Natural killer cell (primary cell): ENCODE results near the gene ANKRD10. TPM values are rescaled to one million over a fixed set of nuclear protein-coding genes. Genes with fewer than 3 reads are reported as not detected.

Source experiments
- ATAC-seq, 3 donors: fragments of 150-1000 bp in 2 of 3; fragments of 200-7000 bp in 1 of 3; cut with Tn5 transposase; 1 replicate in 1 of 3; 2 replicates in 2 of 3; pipeline ENCODE4 v1.10.0; 2021; ENCODE audit warnings: mild to moderate bottlenecking in 2 of 3, moderate library complexity in 2 of 3
- DNase-seq, 2 donors: peaks; one replicate each; pipeline versions ENCODE4 v3.0.0 to v3.0.0-alpha.2; 2013 to 2021; ENCODE audit warnings: mixed read lengths in 1 of 2
- H3K27ac ChIP-seq: one replicate; pipeline ENCODE4 v1.5.1; 2013; ENCODE audit warnings: mild to moderate bottlenecking, low read length
- H3K27me3 ChIP-seq: one replicate; pipeline ENCODE4 v1.6.1; 2013; ENCODE audit warnings: low read length; ENCODE audit not compliant: control insufficient read depth, insufficient read depth
- H3K36me3 ChIP-seq: one replicate; pipeline ENCODE4 v1.6.1; 2013; ENCODE audit warnings: low read length; ENCODE audit not compliant: control insufficient read depth, insufficient read depth
- H3K4me1 ChIP-seq: one replicate; pipeline ENCODE4 v1.6.1; 2013; ENCODE audit warnings: low read length; ENCODE audit not compliant: control insufficient read depth, insufficient read depth
- H3K4me3 ChIP-seq: one replicate; pipeline ENCODE4 v1.5.1; 2013; ENCODE audit warnings: low read length
- H3K9me3 ChIP-seq: one replicate; pipeline ENCODE4 v1.6.1; 2013; ENCODE audit warnings: low read length; ENCODE audit not compliant: control insufficient read depth, insufficient read depth
- H3K27ac Mint-ChIP-seq, 2 donors: one replicate each; pipeline ENCODE4 v1.8.0; 2022; ENCODE audit warnings: mild to moderate bottlenecking in 2 of 2, mixed read lengths in 2 of 2, moderate library complexity in 1 of 2
- H3K27me3 Mint-ChIP-seq, 2 donors: one replicate each; pipeline ENCODE4 v1.8.0; 2022; ENCODE audit warnings: low read depth in 2 of 2, mixed read lengths in 2 of 2
- H3K36me3 Mint-ChIP-seq: one replicate; pipeline ENCODE4 v1.8.0; 2022; ENCODE audit warnings: mixed read lengths
- H3K4me1 Mint-ChIP-seq, 2 donors: one replicate each; pipeline ENCODE4 v1.8.0; 2022; ENCODE audit warnings: mixed read lengths in 2 of 2
- H3K4me3 Mint-ChIP-seq: one replicate; pipeline ENCODE4 v1.8.0; 2022; ENCODE audit warnings: mild to moderate bottlenecking, moderate library complexity, mixed read lengths
- H3K9me3 Mint-ChIP-seq, 2 donors: one replicate each; pipeline ENCODE4 v1.8.0; 2022; ENCODE audit warnings: mixed read lengths in 2 of 2
- WGBS: methylation state at CpG from one replicate; pipeline ENCODE4 v1.1.7; 2013; ENCODE audit warnings: missing lambda C conversion rate; ENCODE audit not compliant: insufficient coverage; 5-methylcytosine and 5-hydroxymethylcytosine counted together
- intact Hi-C: fragments of 100-400 bp; cut with micrococcal nuclease; formaldehyde crosslinking; loops from one replicate; pipeline ENCODE4 v1.14.2; 2022
- total RNA-seq, 4 donors: library from RNA; stranded (reverse); fragments of 120-200 nt in 1 of 4; gene quantifications; one replicate each; pipeline versions ENCODE4 v1.2.3 to v1.2.4, GENCODE V29; 2013 to 2022
- TF ChIP-seq, protein P1 (sequence below): fragments of 200-600 bp; IDR thresholded peaks from one replicate; pipeline ENCODE4 v1.8.0; 2022; ENCODE audit warnings: antibody characterized with exemption

ANKRD10 gene
- total RNA-seq, 3 donors from 2014 or later (not counting 1 experiment from before 2014, with no cell fraction given) = 173 to 221 (median 185) TPM

- no peaks in the 10 kb centered on the region for H3K27me3 ChIP-seq
- WGBS = 96% methylated on average over 8 of the region's 8 CpGs
- no peaks in the 10 kb centered on the region for H3K9me3 Mint-ChIP-seq
Observed at GRCh38 chr13:110829486-110829885, 85.4 kb downstream of the ANKRD10 start.

GRCh38 chr13:110828705-110829104, 86.2 kb downstream of the ANKRD10 start:
- H3K27ac ChIP-seq = no peak overlapping the region
- H3K4me1 ChIP-seq = no peaks in the 10 kb centered on the region
- H3K36me3 ChIP-seq = no peaks in the 10 kb centered on the region
- H3K4me3 Mint-ChIP-seq = no peak overlapping the region
- ATAC-seq (no peak), DNase-seq (no peak)
- WGBS = 91% methylated on average over 9 of the region's 9 CpGs
- H3K9me3 Mint-ChIP-seq = no peaks in the 10 kb centered on the region
- TF ChIP-seq, protein P1, sequence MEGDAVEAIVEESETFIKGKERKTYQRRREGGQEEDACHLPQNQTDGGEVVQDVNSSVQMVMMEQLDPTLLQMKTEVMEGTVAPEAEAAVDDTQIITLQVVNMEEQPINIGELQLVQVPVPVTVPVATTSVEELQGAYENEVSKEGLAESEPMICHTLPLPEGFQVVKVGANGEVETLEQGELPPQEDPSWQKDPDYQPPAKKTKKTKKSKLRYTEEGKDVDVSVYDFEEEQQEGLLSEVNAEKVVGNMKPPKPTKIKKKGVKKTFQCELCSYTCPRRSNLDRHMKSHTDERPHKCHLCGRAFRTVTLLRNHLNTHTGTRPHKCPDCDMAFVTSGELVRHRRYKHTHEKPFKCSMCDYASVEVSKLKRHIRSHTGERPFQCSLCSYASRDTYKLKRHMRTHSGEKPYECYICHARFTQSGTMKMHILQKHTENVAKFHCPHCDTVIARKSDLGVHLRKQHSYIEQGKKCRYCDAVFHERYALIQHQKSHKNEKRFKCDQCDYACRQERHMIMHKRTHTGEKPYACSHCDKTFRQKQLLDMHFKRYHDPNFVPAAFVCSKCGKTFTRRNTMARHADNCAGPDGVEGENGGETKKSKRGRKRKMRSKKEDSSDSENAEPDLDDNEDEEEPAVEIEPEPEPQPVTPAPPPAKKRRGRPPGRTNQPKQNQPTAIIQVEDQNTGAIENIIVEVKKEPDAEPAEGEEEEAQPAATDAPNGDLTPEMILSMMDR = no peak
- H3K9me3 ChIP-seq = no peaks in the 10 kb centered on the region
- no peak overlapping the region for H3K27ac Mint-ChIP-seq
- intact Hi-C loops = loop anchor here (10.0 kb wide), 1 partner anchor 1396 kb away; no protein-coding TSS in a partner anchor
- peaks cover 9 to 10% of the 10 kb centered on the region in 2 donors for H3K27me3 Mint-ChIP-seq
- H3K36me3 Mint-ChIP-seq = no peaks in the 10 kb centered on the region
- no peaks in the 10 kb centered on the region for H3K27me3 ChIP-seq
- no peaks in the 10 kb centered on the region for H3K4me1 Mint-ChIP-seq
- no peak overlapping the region for H3K4me3 ChIP-seq

More at GRCh38 chr13:110829486-110829885, 85.4 kb downstream of the ANKRD10 start:
- ATAC-seq = no peak
- intact Hi-C loops = loop anchor here (10.0 kb wide), 1 partner anchor 1395 kb away; no protein-coding TSS in a partner anchor
- H3K9me3 ChIP-seq = no peaks in the 10 kb centered on the region
- Mint-ChIP-seq H3K4me1 (no peaks in the 10 kb centered on the region), H3K27ac (no peak overlapping the region), H3K27me3 (peaks cover 9 to 10% of the 10 kb centered on the region in 2 donors), H3K36me3 (no peaks in the 10 kb centered on the region), H3K4me3 (no peak overlapping the region)
- TF ChIP-seq, protein P1 = no peak
- H3K27ac ChIP-seq = no peak overlapping the region
- no peak for DNase-seq
- no peaks in the 10 kb centered on the region for H3K4me1 ChIP-seq
- H3K36me3 ChIP-seq = no peaks in the 10 kb centered on the region
- H3K4me3 ChIP-seq = no peak overlapping the region

Other genes with a start within 250 kb of the ANKRD10 start
- gene CARS2, start 209.0 kb downstream of the ANKRD10 start, total RNA-seq = 10 to 100 TPM; 65.3 to 77.3 (median 73.0) TPM
- gene ING1, start 201.4 kb downstream of the ANKRD10 start, total RNA-seq = 10 to 100 TPM; 12.6 to 22.5 (median 15.5) TPM
- gene ARHGEF7, start 200.2 kb upstream of the ANKRD10 start, total RNA-seq = 100 to 1,000 TPM in 2 of 3 donors, 10 to 100 TPM in 1; 99.9 to 135 (median 105) TPM